A549 (cell line): ENCODE data around the gene METTL24. TPM values are rescaled to one million over a fixed set of nuclear protein-coding genes. Genes with fewer than 3 reads are reported as not detected.

Experiments used
- ATAC-seq, 2 experiments: fragments of 200-7000 bp in 1 of 2; fragments of >200 bp in 1 of 2; cut with Nextera tagmentation in 1 of 2; cut with Tn5 transposase in 1 of 2; 3 replicates each; pipeline versions ENCODE4 v1.8.0 to v1.9.1; 2018 to 2020; ENCODE audit warnings: mild to moderate bottlenecking in 1 of 2, moderate library complexity in 1 of 2
- CTCF ChIA-PET: fragments of 300-600 bp; sonication (Branson Sonifier 250); formaldehyde crosslinking; extraction: SDS; loops from one replicate; lab custom pipeline; 2021; ENCODE audit warnings: antibody characterized with exemption, inconsistent platforms; lab: Yijun Ruan, JAX
- POLR2A ChIA-PET: fragments of 350-600 bp; formaldehyde crosslinking; extraction: SDS; loops from one replicate; lab custom pipeline; 2021; ENCODE audit warnings: antibody characterized with exemption, inconsistent platforms; lab: Yijun Ruan, JAX
- DNase-seq, 2 experiments: peaks; one replicate each; pipeline versions ENCODE4 v3.0.0 to v3.0.0-alpha.2; 2011 to 2016; ENCODE audit warnings: low read depth in 1 of 2, low spot score in 1 of 2
- FAIRE-seq: peaks from 2 replicates; lab custom pipeline; 2011; peaks lifted over from hg19 to GRCh38; lab: Jason Lieb, UNC
- H3K27ac ChIP-seq, 2 experiments: fragments of >200 bp; sonication (Bioruptor Twin); formaldehyde crosslinking; 3 replicates each; pipeline ENCODE4 v1.5.1; 2016 to 2017
- H3K4me1 ChIP-seq: fragments of >200 bp; sonication (Bioruptor Twin); formaldehyde crosslinking; 3 replicates; pipeline ENCODE4 v1.6.1; 2016
- H3K4me2 ChIP-seq: fragments of >200 bp; sonication (Bioruptor Twin); formaldehyde crosslinking; 3 replicates; pipeline ENCODE4 v1.6.1; 2016
- H3K4me3 ChIP-seq: fragments of >200 bp; sonication (Bioruptor Twin); formaldehyde crosslinking; 3 replicates; pipeline ENCODE4 v1.5.1; 2016
- H3K9me3 ChIP-seq: fragments of >200 bp; sonication (Bioruptor Twin); formaldehyde crosslinking; 3 replicates; pipeline ENCODE4 v1.6.1; 2016
- CBX8 ChIP-seq: fragments of 200-600 bp; sonication (generic); IDR thresholded peaks from 2 replicates; pipeline ENCODE4 v1.6.1; 2016
- CHD2 ChIP-seq: fragments of 150-350 bp; IDR thresholded peaks from 2 replicates; pipeline ENCODE4 v1.6.1; 2014; ENCODE audit warnings: low read length; ENCODE audit not compliant: partially characterized antibody
- CHD4 ChIP-seq: fragments of 200-600 bp; sonication (generic); IDR thresholded peaks from 2 replicates; pipeline ENCODE4 v1.6.1; 2016; ENCODE audit warnings: antibody characterized with exemption, mild to moderate bottlenecking, borderline replicate concordance
- EHMT2 ChIP-seq: fragments of 200-600 bp; sonication (generic); IDR thresholded peaks from 2 replicates; pipeline ENCODE4 v1.6.1; 2016; ENCODE audit warnings: antibody characterized with exemption, low read depth, mild to moderate bottlenecking, moderate library complexity
- ELK1 ChIP-seq: fragments of 150-350 bp; IDR thresholded peaks from 2 replicates; pipeline ENCODE4 v1.6.1; 2014; ENCODE audit warnings: low read depth, mild to moderate bottlenecking, low read length
- EP300 ChIP-seq, 2 experiments: fragments of >200 bp; sonication (Bioruptor Twin); formaldehyde crosslinking; IDR thresholded peaks; 2 replicates in 1 of 2; 3 replicates in 1 of 2; pipeline ENCODE4 v1.6.1; 2016 to 2017
- FOSB ChIP-seq: fragments of 250-450 bp; sonication (Bioruptor Pico); IDR thresholded peaks from 2 replicates; pipeline ENCODE4 v1.5.0; 2020; ENCODE audit warnings: mild to moderate bottlenecking, moderate library complexity
- FOSL2 ChIP-seq, 2 experiments: fragments of 450-650 bp in 1 of 2; fragments of >200 bp in 1 of 2; sonication (Bioruptor Twin) in 1 of 2; formaldehyde crosslinking; IDR thresholded peaks; 2 replicates each; pipeline versions ENCODE4 v1.5.0 to v1.6.1; 2016 to 2020; ENCODE audit warnings: mild to moderate bottlenecking in 1 of 2, moderate library complexity in 1 of 2
- FOXS1 ChIP-seq: fragments of 250-450 bp; sonication (Bioruptor Pico); IDR thresholded peaks from 2 replicates; pipeline ENCODE4 v1.5.0; 2020; ENCODE audit warnings: mild to moderate bottlenecking, moderate library complexity
- GATA3 ChIP-seq: IDR thresholded peaks from 2 replicates; pipeline ENCODE4 v1.6.1; 2012; ENCODE audit warnings: borderline replicate concordance
- HDAC2 ChIP-seq: fragments of 200-600 bp; sonication (generic); IDR thresholded peaks from 2 replicates; pipeline ENCODE4 v1.6.1; 2016
- HES2 ChIP-seq: fragments of >200 bp; sonication (Bioruptor Twin); formaldehyde crosslinking; IDR thresholded peaks from 2 replicates; pipeline ENCODE4 v1.6.1; 2016
- HMGXB4 ChIP-seq: fragments of 250-450 bp; sonication (Bioruptor Pico); IDR thresholded peaks from 2 replicates; pipeline ENCODE4 v1.5.0; 2021; ENCODE audit warnings: mild to moderate bottlenecking, moderate library complexity, borderline replicate concordance
- HOXA7 ChIP-seq: fragments of 250-450 bp; sonication (Bioruptor Pico); IDR thresholded peaks from 2 replicates; pipeline ENCODE4 v1.5.0; 2020; ENCODE audit warnings: mild to moderate bottlenecking, moderate library complexity
- HOXB5 ChIP-seq: fragments of 250-450 bp; sonication (Bioruptor Pico); IDR thresholded peaks from 2 replicates; pipeline ENCODE4 v1.5.0; 2020; ENCODE audit warnings: mild to moderate bottlenecking, moderate library complexity
- KDM1A ChIP-seq: fragments of 200-600 bp; sonication (generic); IDR thresholded peaks from 2 replicates; pipeline ENCODE4 v1.6.1; 2016; ENCODE audit warnings: low read depth, mild to moderate bottlenecking
- KDM5A ChIP-seq: fragments of 200-600 bp; sonication (generic); IDR thresholded peaks from 2 replicates; pipeline ENCODE4 v1.6.1; 2016; ENCODE audit warnings: antibody characterized with exemption, mild to moderate bottlenecking
- NFE2L2 ChIP-seq: fragments of 150-350 bp; conservative IDR thresholded peaks from 2 replicates; pipeline ENCODE4 v1.6.1; 2014; ENCODE audit warnings: low read length
- PBX3 ChIP-seq: IDR thresholded peaks from 2 replicates; pipeline ENCODE4 v1.6.1; 2012
- POLR2A ChIP-seq: IDR thresholded peaks from 2 replicates; pipeline ENCODE4 v1.6.1; 2012; ENCODE audit warnings: mild to moderate bottlenecking, low read length
- REST ChIP-seq: fragments of 200-600 bp; sonication (generic); IDR thresholded peaks from 2 replicates; pipeline ENCODE4 v1.6.1; 2016; ENCODE audit warnings: antibody characterized with exemption, mild to moderate bottlenecking, moderate library complexity
- SMC3 ChIP-seq: fragments of >200 bp; sonication (Bioruptor Twin); formaldehyde crosslinking; IDR thresholded peaks from 3 replicates; pipeline ENCODE4 v1.6.1; 2018; ENCODE audit warnings: inconsistent platforms
- ZNF302 ChIP-seq: fragments of 250-450 bp; sonication (Bioruptor Pico); IDR thresholded peaks from 2 replicates; pipeline ENCODE4 v1.9.0; 2021; ENCODE audit warnings: inconsistent platforms, mild to moderate bottlenecking, moderate library complexity
- WGBS: methylation state at CpG from one replicate; pipeline ENCODE4 v1.1.6; 2017; ENCODE audit errors: missing lambda C conversion rate; 5-methylcytosine and 5-hydroxymethylcytosine counted together
- polyA plus RNA-seq, 4 experiments: library from polyadenylated mRNA; depleted of rRNA in 3 of 4; stranded (reverse); fragments of >200 nt; fragmentation: RNase III in 1 of 4; extraction: RNeasy Plus Mini Kit Qiagen cat#74134 plus additional on column Dnase treatment in 1 of 4; gene quantifications; 2 replicates in 3 of 4; 3 replicates in 1 of 4; pipeline ENCODE4 v1.2.3, GENCODE V29; 2011 to 2017

Gene METTL24
- polyA plus RNA-seq, 2 of the 4 experiments (the other 2 are of a cell fraction) = not detected

- TF ChIP-seq ELK1 (no peak), GATA3 (no peak), HDAC2 (no peak), PBX3 (no peak), FOSB (CRISPR knock-in tag) (no peak), ZNF302 (CRISPR knock-in tag) (no peak), KDM5A (no peak), POLR2A (no peak), KDM1A (no peak), FOSL2 (IDR thresholded peaks at IDR 0.05) (no peak), FOSL2 (CRISPR knock-in tag; IDR thresholded peaks at IDR 0.05) (no peak)
Measured at GRCh38 chr6:110327391-110327790, 30.8 kb downstream of the METTL24 start (continued).

- TF ChIP-seq EP300 (IDR thresholded peaks at IDR 0.05) (no peak), SMC3 (no peak), HDAC2 (no peak), CHD2 (no peak), POLR2A (no peak), HMGXB4 (CRISPR knock-in tag) (no peak), NFE2L2 (no peak), CHD4 (no peak), EHMT2 (no peak), CBX8 (no peak), REST (no peak)
- Histone ChIP-seq H3K9me3 (no peaks in the 10 kb centered on the region), H3K27ac (no peak overlapping the region), H3K4me3 (no peak overlapping the region), H3K4me2 (no peak overlapping the region), H3K4me1 (0 out of 3 replicates have a peak, but pooled peaks cover 6% of the 10 kb centered on the region)
- ChIA-PET CTCF (no interaction called here), POLR2A (no interaction called here)
- DNase-seq = no peak
- 93% methylated on average over 2 of the region's 2 CpGs for WGBS
- no peak for ATAC-seq
- FAIRE-seq = no peak
Measured at GRCh38 chr6:110326609-110327008, 31.5 kb downstream of the METTL24 start.

GRCh38 chr6:110326057-110326456 is 32.1 kb downstream of the METTL24 start:
- Histone ChIP-seq H3K4me3 (no peak overlapping the region), H3K4me1 (0 out of 3 replicates have a peak, but pooled peaks cover 6% of the 10 kb centered on the region)
- ATAC-seq (no peak), FAIRE-seq (no peak)
- TF ChIP-seq HOXA7 (CRISPR knock-in tag) (no peak), HOXB5 (no peak), HES2 (no peak), FOXS1 (CRISPR knock-in tag) (no peak)
- TF ChIP-seq, all 56 proteins: peak for 0
- CTCF ChIA-PET = no interaction called here
- no peak overlapping the region for H3K4me2 ChIP-seq
- POLR2A ChIA-PET = no interaction called here
- DNase-seq = no peak
- H3K27ac ChIP-seq = no peak overlapping the region
- no peaks in the 10 kb centered on the region for H3K9me3 ChIP-seq
- 83% methylated on average over 3 of the region's 3 CpGs for WGBS
